Activated CD8-positive, alpha-beta memory T cell treated with anti-CD3 and anti-CD28 coated beads, Interleukin-2, amount 50 U/mL, for 48 hours (primary cell): ENCODE measurements around the gene FKBP1A.
"Not testable (repeated sequence)": the region's sequence is repeated elsewhere in the genome, so short reads cannot be mapped to it uniquely, and the experiment has no call there.

Experiments
- DNase-seq: peaks from one replicate; pipeline ENCODE4 v3.0.0-alpha.2; 2020

FKBP1A gene

DNA sequence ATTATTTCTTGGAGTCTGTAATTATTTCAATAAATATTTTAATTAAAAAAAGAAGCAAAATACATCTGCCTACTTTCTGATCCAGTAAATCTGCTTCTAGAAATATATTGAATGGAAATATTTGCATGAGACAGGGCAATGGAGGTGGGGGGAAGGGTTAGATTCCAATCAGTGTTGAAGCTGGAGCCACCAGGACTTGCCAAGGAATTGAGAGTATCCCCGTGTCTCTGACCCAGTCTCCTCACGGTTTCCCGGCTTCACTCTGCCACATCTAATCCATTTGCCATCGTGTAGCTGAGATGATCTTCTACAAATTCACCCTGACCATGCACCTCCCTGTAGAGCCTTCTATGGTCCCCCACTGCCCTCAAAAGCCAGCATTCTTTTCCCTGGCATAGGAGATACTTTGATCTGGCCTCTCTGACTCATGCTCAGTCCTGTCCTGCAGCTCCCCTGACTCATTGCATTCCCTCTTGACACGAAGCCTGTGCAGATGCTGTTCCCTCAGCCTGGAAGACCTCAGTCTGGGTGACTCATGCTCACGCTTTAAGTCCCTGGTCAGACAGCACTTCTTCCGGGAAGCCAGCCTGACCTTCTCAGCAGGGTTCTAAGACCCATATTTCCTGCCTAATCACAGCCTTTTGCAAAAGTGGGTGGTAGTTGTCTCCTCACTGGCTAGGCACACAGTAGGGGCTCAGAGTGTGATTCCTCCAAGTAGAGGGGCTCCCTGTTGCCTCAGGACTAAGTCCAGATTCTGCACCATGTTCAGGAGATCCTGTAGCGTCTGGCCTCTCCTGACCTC lies 23.0 kb upstream of the FKBP1A start:
- DNase-seq, result no peak

DNA sequence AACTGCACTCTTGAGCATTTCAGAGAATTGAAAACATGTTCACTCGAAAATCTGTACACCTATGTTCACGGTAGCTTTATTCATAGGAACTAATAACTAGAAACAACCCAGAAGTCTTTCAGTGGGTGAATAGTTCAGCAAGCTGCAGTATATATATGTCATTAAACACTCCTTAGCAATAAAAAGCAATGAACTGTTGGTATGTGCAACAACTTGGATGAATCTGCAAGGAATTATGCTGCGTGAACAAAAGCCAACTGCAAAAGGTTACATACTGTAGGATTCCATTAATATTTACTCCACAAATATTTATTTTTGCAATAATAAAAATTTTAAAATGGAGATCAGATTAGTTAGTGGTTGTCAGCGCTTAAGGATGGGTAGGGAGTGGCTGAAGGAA lies 22.1 kb upstream of the FKBP1A start:
- DNase-seq, result no peak

DNA sequence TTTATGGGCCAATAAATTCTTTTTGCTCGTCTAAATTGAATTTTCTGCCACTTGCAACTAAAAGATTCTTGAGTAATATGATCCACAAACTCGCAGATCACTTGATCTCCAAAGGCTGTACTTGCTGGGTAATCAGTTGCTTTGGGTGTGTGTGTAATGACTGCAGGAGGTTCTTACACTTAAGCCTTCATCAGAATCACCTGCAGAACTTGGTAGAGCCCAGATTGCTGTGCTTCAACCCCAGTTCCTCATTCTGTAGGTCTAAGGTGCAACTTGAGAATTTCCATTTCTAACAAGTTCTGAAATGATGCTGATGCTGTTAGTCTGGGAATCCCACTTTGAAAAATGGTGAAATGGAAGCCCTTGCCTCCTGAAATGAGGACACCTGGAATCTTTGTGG lies 12.9 kb upstream of the FKBP1A start:
- no peak for DNase-seq

DNA sequence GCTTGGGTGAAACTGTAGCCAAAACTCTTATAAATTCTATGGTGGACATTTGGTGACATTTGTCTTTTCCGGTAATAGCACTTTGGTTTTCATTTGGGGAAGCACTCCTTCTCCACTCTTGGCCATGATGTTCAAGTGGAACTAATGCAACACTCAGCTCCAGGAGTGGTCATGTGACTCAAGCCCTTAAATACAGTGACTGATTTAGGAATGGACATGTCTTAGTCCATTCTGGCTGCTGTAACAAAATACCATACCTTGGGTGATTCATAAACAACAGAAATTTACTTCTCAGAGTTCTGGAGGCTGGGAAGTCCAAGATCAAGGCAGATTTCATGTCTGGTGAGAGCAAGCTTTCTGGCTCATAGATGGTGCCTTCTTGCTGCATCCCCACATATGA lies 10.8 kb upstream of the FKBP1A start:
- no peak for DNase-seq

DNA sequence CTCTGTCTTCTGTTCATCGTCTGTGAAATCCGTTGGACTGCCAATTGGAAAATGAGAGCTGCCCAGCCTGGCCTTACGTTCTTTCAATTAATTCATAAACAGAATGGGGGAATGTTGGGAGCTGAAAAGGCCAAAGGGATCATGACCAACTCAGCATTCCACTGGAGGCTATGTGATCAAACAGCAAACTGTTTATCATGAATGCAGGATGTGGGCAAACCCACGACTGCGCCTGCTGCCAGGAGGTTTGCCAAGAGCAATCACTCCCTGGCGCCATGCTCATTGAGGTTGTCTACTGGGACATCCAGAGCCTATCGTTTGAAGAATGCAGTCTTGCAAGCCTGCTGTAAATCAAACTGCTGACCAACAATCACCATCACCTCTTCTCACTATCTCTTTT lies 9.3 kb upstream of the FKBP1A start:
- DNase-seq, result no peak

DNA sequence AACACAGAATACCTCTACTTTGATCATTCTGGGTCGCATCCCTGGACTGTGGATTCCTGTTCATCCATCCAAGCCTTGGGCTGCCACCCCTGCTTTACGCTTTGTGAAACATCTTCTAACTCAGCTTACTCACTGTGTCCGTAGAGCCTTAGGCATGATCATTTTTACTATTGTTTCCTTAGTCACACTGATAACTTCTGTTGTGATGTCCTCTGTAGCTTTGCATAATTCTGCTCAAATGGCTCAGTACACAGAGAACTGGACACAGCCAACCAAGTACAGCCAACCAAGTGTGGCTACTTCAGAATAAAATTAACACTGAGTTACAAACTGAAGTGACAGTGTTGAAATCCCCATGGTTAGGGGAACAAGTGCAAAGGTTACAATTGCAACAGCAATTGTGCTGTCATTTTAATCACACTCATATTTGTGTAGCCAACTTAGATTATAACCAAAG lies 8.6 kb upstream of the FKBP1A start:
- no peak for DNase-seq

DNA sequence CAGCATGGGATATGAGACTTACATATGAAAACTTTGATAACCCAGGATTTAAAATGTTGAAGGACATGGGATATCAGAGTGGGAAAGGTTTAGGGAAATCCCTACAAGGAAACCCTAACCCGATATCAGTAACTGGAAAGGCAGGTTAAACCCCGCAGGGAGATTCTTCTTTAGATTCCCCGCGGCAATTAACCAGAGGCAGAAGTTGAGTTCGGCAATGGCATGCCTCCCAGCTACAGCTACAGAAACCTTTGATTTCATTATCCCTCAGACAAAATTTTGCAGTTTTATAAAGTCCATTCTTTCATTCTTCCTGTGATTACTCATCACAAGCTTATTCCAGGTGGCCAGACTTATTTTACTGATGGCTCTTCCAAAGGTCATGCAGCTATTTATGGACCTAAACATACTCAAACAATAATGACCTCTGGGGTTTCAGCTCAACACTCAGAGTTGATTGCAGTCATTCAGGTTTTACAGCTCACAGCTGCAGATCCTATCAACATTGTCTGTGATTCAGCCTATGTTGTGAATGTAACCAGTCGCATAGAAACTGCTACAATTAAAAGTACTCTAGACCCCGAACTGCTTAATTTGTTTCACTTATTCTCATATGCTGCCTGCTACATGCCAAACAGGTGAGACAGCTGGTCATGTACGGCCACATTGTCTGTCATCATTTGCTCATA lies 7.0 kb upstream of the FKBP1A start:
- DNase-seq, result not testable (repeated sequence)

DNA sequence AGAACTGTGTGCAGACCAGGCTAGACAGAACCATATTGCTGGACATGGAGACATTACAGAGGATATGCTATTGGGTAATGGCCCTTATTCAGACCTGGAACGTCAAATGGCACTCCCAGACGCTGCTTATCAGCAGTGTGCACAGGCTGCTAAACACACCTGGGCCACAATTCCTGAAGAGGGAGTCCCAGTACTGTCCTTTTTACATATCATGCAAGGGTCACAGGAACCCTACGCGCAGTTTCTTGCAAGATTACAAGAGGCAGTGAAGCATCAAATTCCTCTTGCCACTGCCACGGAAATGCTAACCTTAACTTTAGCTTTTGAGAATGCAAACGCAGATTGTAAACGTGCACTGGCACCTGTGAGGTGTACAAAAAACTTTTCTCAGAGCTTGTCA lies 5.3 kb upstream of the FKBP1A start:
- not testable (repeated sequence) for DNase-seq

DNA sequence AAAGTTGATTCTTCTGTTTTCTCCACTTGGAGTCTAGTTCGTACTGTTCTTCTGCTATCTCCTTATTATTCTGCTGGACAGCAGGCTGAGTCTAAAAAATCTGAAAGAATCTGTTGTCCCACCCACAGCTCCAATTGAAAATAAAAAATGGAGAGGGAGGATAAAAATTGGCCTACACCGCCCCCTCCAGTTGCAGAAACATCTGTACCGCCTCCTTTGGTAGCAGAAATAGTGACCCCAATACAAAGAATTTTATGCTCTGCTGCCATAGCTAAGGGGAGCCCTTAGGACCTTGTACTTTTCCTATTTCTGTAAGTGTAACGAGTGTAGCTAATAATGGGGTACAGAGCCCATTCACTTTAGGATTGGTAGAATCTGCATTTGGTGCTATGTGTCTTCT lies 4.9 kb upstream of the FKBP1A start:
- no peak for DNase-seq

DNA sequence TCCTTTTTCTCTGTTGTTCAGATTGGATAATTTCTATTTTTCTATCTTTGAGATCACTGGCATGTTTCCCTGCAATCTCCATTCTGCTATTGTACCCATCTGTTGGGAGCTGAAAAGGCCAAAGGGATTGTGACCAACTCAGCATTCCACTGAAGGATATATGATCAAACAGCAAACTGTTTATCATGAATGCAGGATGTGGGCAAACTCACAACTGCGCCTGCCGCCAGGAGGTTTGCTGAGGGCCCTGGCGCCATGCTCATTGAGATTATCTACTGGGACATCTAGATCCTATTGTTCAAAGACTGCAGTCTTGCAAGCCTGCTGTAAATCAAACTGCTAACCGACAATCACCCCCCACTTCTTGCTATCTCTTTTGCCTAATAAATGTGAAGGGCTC lies 3.8 kb upstream of the FKBP1A start:
- DNase-seq, result no peak

DNA sequence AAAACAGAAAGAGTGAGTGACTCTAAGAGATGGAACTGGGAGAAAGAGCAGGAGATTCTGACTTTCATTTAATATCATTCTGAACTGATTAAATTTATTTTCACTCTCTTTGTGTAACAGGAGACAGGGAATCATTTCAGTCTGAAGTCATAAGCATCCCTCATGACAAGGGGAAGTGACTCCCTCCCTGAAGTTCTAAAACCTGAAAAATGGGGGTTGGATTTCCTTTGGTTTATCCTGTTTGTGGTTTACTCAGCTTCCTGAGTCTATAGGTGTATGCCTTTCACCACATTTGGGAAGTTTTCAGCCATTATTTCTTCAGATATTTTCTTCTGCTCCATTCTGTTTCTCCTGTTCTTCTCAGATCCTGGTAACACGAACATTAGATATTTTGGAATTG lies 3.4 kb upstream of the FKBP1A start:
- DNase-seq, result no peak

DNA sequence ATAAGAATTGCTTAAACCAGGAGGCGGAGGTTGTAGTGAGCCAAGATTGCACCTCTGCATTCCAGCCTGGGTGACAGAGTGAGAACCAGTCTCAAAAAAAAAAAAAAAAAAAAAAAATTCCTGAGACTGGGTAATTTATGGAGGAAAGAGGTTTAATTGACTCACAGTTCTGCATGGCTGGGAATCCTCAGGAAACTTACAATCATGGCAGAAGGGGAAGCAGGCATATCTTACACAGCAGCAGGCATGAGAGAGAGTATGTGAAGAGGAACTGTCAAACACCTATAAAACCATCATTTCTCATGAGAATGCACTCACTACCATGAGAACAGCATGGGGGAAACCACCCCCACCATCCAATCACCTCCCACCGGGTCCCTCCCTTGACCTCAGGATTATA lies 1.8 kb upstream of the FKBP1A start:
- DNase-seq, result no peak

DNA sequence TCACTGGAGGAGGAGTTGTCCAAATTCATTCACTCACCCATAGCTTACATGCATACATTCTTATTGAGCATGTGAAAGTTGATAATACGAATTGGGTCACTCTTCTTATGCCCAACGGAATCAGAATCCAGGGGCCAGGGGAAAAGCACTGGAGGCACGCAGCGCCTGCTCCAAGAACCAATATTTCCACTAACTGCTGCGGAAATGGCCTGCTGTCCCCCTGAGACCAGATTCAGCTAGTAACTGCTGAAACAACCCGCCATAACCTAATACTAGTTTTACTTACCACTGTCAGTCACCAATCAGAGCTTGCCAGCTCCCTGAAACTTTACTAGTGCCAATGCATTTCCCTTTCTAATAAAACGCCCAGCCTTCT lies 641 bp upstream of the FKBP1A start:
- no peak for DNase-seq

DNA sequence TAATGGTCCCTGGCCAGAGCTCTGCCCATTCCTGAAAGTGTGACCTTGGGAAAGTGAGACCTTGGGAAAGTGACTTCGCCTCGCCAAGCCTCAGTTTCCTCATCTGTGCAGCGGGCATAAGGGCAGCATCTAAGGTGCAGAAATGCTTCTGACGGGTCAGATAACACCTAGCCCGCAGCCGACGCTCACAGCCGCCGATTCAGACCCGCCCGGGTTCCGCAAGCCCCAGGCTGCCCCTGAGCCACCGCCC lies 486 bp downstream of the FKBP1A start:
- DNase-seq, result no peak

DNA sequence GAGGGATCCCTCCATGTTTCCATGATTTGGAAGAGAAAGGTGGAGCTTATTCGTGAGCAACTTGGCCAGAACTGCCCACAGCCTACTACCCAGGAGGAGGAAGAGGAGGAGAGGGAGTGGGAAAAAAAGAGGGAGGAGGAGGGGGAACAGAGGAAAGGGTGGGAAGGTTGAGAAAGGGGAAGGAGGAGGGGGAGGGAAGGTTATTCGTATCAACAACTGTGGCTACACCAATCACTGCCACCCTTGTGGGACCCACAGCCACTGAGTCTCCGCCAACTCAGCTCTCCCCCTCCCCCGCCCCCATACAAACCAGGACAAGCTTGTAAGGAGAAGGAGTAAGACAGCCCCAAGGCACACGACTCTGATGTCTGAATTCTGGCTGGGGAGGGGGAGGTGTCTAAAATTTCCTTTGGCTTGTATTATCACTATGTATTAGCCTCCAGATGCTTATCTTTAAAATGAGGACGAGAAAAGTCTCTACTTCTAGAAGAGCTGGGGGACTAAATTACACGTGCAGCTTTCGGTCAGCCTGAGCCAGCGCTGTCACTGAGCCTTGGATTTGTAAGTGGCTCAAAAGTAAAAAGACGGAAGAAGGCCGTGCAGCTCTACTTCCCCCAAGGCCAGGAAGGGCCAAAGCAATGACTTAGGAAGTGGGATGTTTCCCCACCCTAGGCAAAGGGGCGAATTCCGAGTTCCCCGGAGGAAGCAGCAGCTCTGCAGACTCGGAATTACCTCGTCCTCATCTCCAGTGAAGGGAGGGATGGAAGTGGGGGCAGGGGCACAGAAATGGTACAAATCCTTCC lies 1.0 kb downstream of the FKBP1A start:
- DNase-seq, result no peak

DNA sequence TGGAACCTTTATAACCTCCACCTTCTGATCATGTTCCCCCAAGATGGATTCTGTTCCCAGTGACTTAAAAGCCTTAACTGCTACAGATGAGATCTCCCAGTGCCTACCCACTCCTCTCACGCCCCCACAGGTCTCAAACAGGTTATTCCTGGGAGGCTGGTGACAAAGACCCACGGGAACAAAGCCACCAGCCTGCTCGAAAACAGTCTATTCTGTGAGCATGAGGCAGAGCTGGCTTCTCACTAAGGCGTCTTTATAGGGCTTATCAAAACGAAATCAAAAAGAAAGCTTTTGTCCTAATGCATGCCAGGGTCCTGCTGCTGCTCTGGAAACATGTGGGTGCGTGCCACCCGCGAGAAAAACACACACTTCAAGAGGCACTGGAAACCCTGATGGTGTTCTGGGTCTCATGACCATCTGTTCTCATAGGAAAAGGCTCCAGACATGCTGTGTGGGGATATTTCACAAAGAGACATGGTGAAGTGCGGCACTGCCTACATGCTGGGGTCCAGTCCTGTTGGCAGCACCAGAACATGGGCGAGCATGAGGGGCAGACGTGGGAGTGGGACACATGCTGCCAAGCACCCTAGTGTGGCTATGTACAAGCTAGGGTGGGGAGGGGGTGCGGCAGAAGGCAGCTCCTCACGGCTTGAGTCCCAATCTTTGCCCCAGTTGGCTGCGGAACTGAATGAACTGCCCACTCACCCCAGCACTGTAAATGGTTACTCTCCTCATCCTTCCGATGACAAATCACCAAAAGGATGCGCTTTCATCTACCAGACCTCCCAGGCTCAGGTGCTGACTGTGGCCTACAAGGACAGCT lies 2.1 kb downstream of the FKBP1A start:
- DNase-seq, result no peak

DNA sequence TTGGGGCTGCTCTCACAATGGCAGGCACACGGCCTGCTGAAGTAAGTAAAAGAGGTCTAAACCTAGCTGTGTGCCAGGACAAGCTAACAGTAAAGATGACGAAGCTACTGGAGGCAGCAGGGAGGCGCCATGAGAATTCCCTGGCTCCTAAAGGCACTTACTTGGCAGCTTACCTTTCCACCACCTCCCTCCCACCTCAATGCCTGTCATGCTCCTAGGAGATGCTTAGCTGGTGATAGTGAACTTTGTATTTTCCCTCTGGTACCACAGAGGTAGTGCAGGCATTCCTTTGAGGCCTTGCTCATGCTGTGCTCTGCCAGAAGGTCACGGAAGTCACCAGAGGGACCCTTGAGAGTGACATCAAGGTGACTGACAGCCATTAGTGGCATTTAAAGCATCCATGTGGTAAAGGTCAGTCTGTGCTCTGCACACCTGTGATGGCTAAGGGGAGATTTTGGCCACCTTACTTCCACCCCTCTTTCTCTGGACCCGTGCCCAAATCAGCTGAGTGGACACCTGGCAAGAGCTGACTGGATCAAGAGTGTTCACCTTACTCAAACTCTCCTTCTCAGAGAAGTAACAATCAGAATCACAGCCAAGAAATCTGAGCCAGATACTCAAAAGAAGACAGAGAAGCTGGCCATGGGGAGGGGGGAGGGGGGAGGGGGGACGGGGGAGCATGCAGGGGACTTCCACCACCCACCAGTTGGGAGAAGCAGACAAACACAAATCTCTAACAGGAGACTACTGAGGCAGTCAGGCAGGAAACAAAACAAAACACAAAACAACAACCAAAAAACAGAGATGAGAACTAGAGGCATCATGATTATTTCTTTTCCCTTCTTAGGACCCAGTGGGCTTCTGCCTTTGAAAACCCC lies 2.9 kb downstream of the FKBP1A start:
- DNase-seq, result no peak

DNA sequence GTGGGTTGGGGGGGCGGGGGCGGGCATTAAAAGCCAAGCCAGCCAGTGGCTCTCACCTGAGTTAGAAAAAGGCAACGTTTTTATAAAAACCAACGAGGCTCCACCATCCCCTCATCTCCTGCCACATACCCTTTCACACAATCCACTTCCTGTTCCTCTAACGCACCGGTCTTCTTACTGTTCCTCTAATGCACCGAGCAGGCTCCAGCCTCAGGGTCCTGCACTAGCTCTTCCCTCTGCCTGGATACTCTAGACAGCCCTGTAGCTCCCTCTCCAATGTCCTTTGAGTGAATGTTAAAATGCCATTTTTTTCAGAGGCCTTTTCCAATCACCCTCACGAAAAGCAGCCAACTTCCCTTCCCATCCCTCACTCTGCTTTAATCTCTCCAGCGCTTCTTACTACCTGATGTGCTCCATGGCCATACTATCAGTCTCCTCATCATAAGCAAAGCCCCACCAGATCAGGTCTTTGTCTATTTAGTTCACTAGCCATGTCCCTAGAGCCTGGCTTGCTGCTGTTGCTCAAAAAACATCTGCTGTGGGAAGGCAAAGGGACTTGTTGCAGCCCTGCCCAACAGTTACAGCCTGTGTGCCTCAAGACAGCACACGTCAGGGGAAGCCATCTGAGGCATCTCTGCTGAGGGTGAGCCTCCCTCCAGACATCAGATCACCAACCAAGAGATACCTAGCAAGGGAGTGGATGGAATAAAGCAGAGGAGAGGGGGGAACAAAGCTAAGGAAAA lies 3.9 kb downstream of the FKBP1A start:
- DNase-seq, result no peak

DNA sequence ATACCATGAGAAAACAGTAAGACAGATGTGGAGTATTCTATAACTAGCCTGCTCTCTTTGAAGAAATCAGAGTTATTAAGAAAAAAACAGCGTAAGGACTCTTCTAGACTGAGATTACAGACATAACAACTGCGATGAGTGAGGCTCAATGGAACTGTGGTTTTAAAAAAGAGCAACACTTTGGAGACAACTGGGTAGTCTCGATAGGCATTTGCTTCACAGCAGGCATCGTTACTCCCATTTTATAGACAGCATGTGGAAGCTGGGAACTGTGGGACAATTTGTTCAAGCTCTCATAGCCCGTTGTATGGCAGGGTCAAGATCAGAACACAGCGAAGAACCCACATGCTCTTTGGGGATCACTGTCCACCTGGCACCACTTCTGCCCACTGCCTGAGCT lies 4.6 kb downstream of the FKBP1A start:
- DNase-seq, result no peak

DNA sequence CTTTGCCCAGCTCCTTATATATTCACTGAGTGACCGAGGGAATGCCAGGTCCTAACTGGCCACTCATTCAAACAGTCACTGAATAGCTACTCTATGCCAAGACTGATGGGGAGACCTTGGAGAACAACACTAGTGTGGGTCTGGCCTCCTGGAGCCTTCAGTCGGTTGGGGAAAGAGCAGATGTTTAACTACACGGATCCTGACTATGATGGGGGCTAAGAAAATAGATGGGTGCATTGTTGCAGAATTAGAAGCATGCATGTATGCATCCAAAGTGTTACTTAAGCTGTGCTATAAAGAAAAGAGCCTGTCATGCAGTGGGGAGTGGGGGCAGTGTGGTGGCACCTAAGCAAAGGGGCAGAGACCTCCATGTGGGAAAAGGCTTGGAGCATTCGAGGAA lies 6.5 kb downstream of the FKBP1A start:
- no peak for DNase-seq

DNA sequence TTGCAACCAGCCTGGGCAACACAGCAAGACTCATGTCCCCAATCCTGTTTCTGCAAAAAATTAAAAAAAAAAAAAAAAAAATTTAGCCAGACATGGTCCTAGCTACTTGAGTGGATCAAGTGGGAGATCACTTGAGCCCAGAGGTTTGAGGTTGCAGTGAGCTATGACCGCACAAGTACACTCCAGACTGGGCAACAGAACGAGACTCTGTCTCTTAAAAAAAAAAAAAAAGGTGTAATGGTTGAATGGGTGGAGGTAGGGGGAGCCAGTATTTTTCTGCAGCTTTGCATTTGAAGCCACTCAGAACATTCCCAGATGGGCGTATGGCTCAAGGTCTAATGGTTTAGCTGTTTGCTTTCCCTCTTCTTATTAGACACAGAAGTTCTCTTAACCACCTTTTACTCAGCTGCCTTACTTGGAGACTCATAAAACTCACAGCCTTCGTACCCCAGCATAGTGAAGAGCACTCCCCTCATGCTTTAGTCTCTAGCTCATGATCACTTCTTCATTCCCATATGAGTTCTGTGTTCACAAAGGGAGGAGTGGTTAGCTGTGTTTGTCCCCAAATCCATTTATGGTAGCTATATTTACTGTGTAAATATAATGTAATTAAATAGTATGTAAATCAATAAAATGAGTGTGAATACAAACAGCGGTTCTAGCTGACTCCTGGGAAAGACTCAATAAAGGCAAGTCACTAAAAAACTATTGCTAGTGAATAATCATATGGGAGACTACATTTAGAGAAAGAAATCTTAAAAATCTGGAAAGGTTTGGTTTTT lies 9.0 kb downstream of the FKBP1A start:
- no peak for DNase-seq
